ENCODE data around the gene RSRC1.
A peak's percentile ranks its signal among the peaks of the same experiment; 100 is the strongest.

Gene RSRC1

GRCh38 chr3:158249183-158249582, 139.3 kb downstream of the RSRC1 start:
- no peaks in the 10 kb centered on the region for H3K4me1 ChIP-seq (ENCODE audit: control extremely low read depth in 1 of 4, control insufficient read depth in 4 of 4, insufficient read depth in 4 of 4, low read length in 3 of 4)
- peaks cover 0 to 15% (median 4%) of the 10 kb centered on the region in 4 experiments for H3K36me3 ChIP-seq (ENCODE audit: control insufficient read depth in 4 of 4, insufficient read depth in 4 of 4, low read length in 3 of 4)
- no peaks in the 10 kb centered on the region for H3K27me3 ChIP-seq (replicated peaks in 2 of 5; ENCODE audit: control insufficient read depth in 4 of 5, insufficient read depth in 5 of 5, low read length in 4 of 5)
- no peak overlapping the region for H3K4me3 ChIP-seq (ENCODE audit: control insufficient read depth in 1 of 7, extremely low read depth in 1 of 7, insufficient read depth in 4 of 7, low read depth in 2 of 7, low read length in 6 of 7)
- POLR2A ChIA-PET = no interaction called here
- no peak overlapping the region for H3K27ac ChIP-seq (ENCODE audit: insufficient read depth in 1 of 2, low read depth in 1 of 2, low read length in 2 of 2, poor library complexity in 1 of 2, severe bottlenecking in 2 of 2)
- CTCF ChIA-PET = no interaction called here
- DNase-seq = no peak
- peaks cover 0 to 31% (median 3%) of the 10 kb centered on the region in 5 experiments for H3K9me3 ChIP-seq (ENCODE audit: control extremely low read depth in 1 of 5, control insufficient read depth in 4 of 5, insufficient read depth in 2 of 5, low read depth in 1 of 5, low read length in 4 of 5)
- 100% methylated on average over 2 of the region's 2 CpGs for WGBS (ENCODE audit: insufficient coverage)

- Histone ChIP-seq H3K9me3 (ENCODE audit: control extremely low read depth in 1 of 5, control insufficient read depth in 4 of 5, insufficient read depth in 2 of 5, low read depth in 1 of 5, low read length in 4 of 5) (peaks cover 0 to 15% (median 2%) of the 10 kb centered on the region in 5 experiments), H3K27ac (ENCODE audit: insufficient read depth in 1 of 2, low read depth in 1 of 2, low read length in 2 of 2, poor library complexity in 1 of 2, severe bottlenecking in 2 of 2) (no peak overlapping the region), H3K36me3 (ENCODE audit: control insufficient read depth in 4 of 4, insufficient read depth in 4 of 4, low read length in 3 of 4) (peaks cover 0 to 9% (median 8%) of the 10 kb centered on the region in 4 experiments), H3K4me1 (ENCODE audit: control extremely low read depth in 1 of 4, control insufficient read depth in 4 of 4, insufficient read depth in 4 of 4, low read length in 3 of 4) (no peaks in the 10 kb centered on the region), H3K4me3 (ENCODE audit: control insufficient read depth in 1 of 7, extremely low read depth in 1 of 7, insufficient read depth in 4 of 7, low read depth in 2 of 7, low read length in 6 of 7) (no peak overlapping the region), H3K27me3 (replicated peaks in 2 of 5; ENCODE audit: control insufficient read depth in 4 of 5, insufficient read depth in 5 of 5, low read length in 4 of 5) (no peaks in the 10 kb centered on the region)
- WGBS (ENCODE audit: insufficient coverage) = 0% methylated on average over 1 of the region's 3 CpGs
- DNase-seq = no peak
- CTCF ChIA-PET = no interaction called here
- POLR2A ChIA-PET = no interaction called here
Measured at GRCh38 chr3:158258619-158259018, 148.7 kb downstream of the RSRC1 start.

- 96% methylated on average over 3 of the region's 4 CpGs for WGBS (ENCODE audit: insufficient coverage)
- Histone ChIP-seq H3K27ac (ENCODE audit: insufficient read depth in 1 of 2, low read depth in 1 of 2, low read length in 2 of 2, poor library complexity in 1 of 2, severe bottlenecking in 2 of 2) (no peak overlapping the region), H3K36me3 (ENCODE audit: control insufficient read depth in 4 of 4, insufficient read depth in 4 of 4, low read length in 3 of 4) (peaks cover 0 to 9% (median 7%) of the 10 kb centered on the region in 4 experiments), H3K4me3 (ENCODE audit: control insufficient read depth in 1 of 7, extremely low read depth in 1 of 7, insufficient read depth in 4 of 7, low read depth in 2 of 7, low read length in 6 of 7) (no peak overlapping the region), H3K9me3 (ENCODE audit: control extremely low read depth in 1 of 5, control insufficient read depth in 4 of 5, insufficient read depth in 2 of 5, low read depth in 1 of 5, low read length in 4 of 5) (peaks cover 0 to 17% (median 3%) of the 10 kb centered on the region in 5 experiments), H3K27me3 (replicated peaks in 2 of 5; ENCODE audit: control insufficient read depth in 4 of 5, insufficient read depth in 5 of 5, low read length in 4 of 5) (no peaks in the 10 kb centered on the region), H3K4me1 (ENCODE audit: control extremely low read depth in 1 of 4, control insufficient read depth in 4 of 4, insufficient read depth in 4 of 4, low read length in 3 of 4) (no peaks in the 10 kb centered on the region)
- CTCF ChIA-PET = no interaction called here
- DNase-seq = no peak
- POLR2A ChIA-PET = no interaction called here
Measured at GRCh38 chr3:158260392-158260791, 150.5 kb downstream of the RSRC1 start.

GRCh38 chr3:158261371-158261991, 151.6 kb downstream of the RSRC1 start:
- Histone ChIP-seq H3K36me3 (ENCODE audit: control insufficient read depth in 4 of 4, insufficient read depth in 4 of 4, low read length in 3 of 4) (peaks cover 0 to 9% (median 7%) of the 10 kb centered on the region in 4 experiments), H3K27ac (ENCODE audit: insufficient read depth in 1 of 2, low read depth in 1 of 2, low read length in 2 of 2, poor library complexity in 1 of 2, severe bottlenecking in 2 of 2) (no peak overlapping the region), H3K4me3 (ENCODE audit: control insufficient read depth in 1 of 7, extremely low read depth in 1 of 7, insufficient read depth in 4 of 7, low read depth in 2 of 7, low read length in 6 of 7) (no peak overlapping the region), H3K27me3 (replicated peaks in 2 of 5; ENCODE audit: control insufficient read depth in 4 of 5, insufficient read depth in 5 of 5, low read length in 4 of 5) (no peaks in the 10 kb centered on the region), H3K4me1 (ENCODE audit: control extremely low read depth in 1 of 4, control insufficient read depth in 4 of 4, insufficient read depth in 4 of 4, low read length in 3 of 4) (no peaks in the 10 kb centered on the region), H3K9me3 (ENCODE audit: control extremely low read depth in 1 of 5, control insufficient read depth in 4 of 5, insufficient read depth in 2 of 5, low read depth in 1 of 5, low read length in 4 of 5) (peaks cover 0 to 24% (median 8%) of the 10 kb centered on the region in 5 experiments)
- ChIA-PET CTCF (no interaction called here), POLR2A (no interaction called here)
- DNase-seq = no peak
- 100% methylated on average over 2 of the region's 4 CpGs for WGBS (ENCODE audit: insufficient coverage)

- Histone ChIP-seq H3K27me3 (replicated peaks in 2 of 5; ENCODE audit: control insufficient read depth in 4 of 5, insufficient read depth in 5 of 5, low read length in 4 of 5) (no peaks in the 10 kb centered on the region), H3K4me1 (ENCODE audit: control extremely low read depth in 1 of 4, control insufficient read depth in 4 of 4, insufficient read depth in 4 of 4, low read length in 3 of 4) (no peaks in the 10 kb centered on the region), H3K4me3 (ENCODE audit: control insufficient read depth in 1 of 7, extremely low read depth in 1 of 7, insufficient read depth in 4 of 7, low read depth in 2 of 7, low read length in 6 of 7) (no peak overlapping the region), H3K27ac (ENCODE audit: insufficient read depth in 1 of 2, low read depth in 1 of 2, low read length in 2 of 2, poor library complexity in 1 of 2, severe bottlenecking in 2 of 2) (no peak overlapping the region), H3K36me3 (ENCODE audit: control insufficient read depth in 4 of 4, insufficient read depth in 4 of 4, low read length in 3 of 4) (peaks cover 0 to 10% (median 5%) of the 10 kb centered on the region in 4 experiments), H3K9me3 (ENCODE audit: control extremely low read depth in 1 of 5, control insufficient read depth in 4 of 5, insufficient read depth in 2 of 5, low read depth in 1 of 5, low read length in 4 of 5) (peaks cover 5 to 39% (median 13%) of the 10 kb centered on the region in 5 experiments)
- no peak for DNase-seq
- POLR2A ChIA-PET = no interaction called here
- CTCF ChIA-PET = no interaction called here
Measured at GRCh38 chr3:158264894-158265293, 155.0 kb downstream of the RSRC1 start.

- WGBS (ENCODE audit: insufficient coverage) = no CpG with 5 or more reads among the region's 1 CpG
Measured at GRCh38 chr3:158267015-158267414, 157.1 kb downstream of the RSRC1 start.

GRCh38 chr3:158269942-158270341, 160.1 kb downstream of the RSRC1 start:
- no peak for DNase-seq
- Histone ChIP-seq H3K4me3 (ENCODE audit: control insufficient read depth in 1 of 7, extremely low read depth in 1 of 7, insufficient read depth in 4 of 7, low read depth in 2 of 7, low read length in 6 of 7) (no peak overlapping the region), H3K9me3 (ENCODE audit: control extremely low read depth in 1 of 5, control insufficient read depth in 4 of 5, insufficient read depth in 2 of 5, low read depth in 1 of 5, low read length in 4 of 5) (peaks cover 5 to 32% (median 12%) of the 10 kb centered on the region in 5 experiments), H3K4me1 (ENCODE audit: control extremely low read depth in 1 of 4, control insufficient read depth in 4 of 4, insufficient read depth in 4 of 4, low read length in 3 of 4) (no peaks in the 10 kb centered on the region), H3K27me3 (replicated peaks in 2 of 5; ENCODE audit: control insufficient read depth in 4 of 5, insufficient read depth in 5 of 5, low read length in 4 of 5) (no peaks in the 10 kb centered on the region), H3K27ac (ENCODE audit: insufficient read depth in 1 of 2, low read depth in 1 of 2, low read length in 2 of 2, poor library complexity in 1 of 2, severe bottlenecking in 2 of 2) (no peak overlapping the region), H3K36me3 (ENCODE audit: control insufficient read depth in 4 of 4, insufficient read depth in 4 of 4, low read length in 3 of 4) (peaks cover 2 to 13% (median 3%) of the 10 kb centered on the region in 4 experiments)
- ChIA-PET POLR2A (no interaction called here), CTCF (no interaction called here)
- 96% methylated on average over 4 of the region's 4 CpGs for WGBS (ENCODE audit: insufficient coverage)

More at GRCh38 chr3:158267015-158267414, 157.1 kb downstream of the RSRC1 start:
- H3K27ac ChIP-seq (ENCODE audit: insufficient read depth in 1 of 2, low read depth in 1 of 2, low read length in 2 of 2, poor library complexity in 1 of 2, severe bottlenecking in 2 of 2) = no peak overlapping the region
- no peak overlapping the region for H3K4me3 ChIP-seq (ENCODE audit: control insufficient read depth in 1 of 7, extremely low read depth in 1 of 7, insufficient read depth in 4 of 7, low read depth in 2 of 7, low read length in 6 of 7)
- no peaks in the 10 kb centered on the region for H3K27me3 ChIP-seq (replicated peaks in 2 of 5; ENCODE audit: control insufficient read depth in 4 of 5, insufficient read depth in 5 of 5, low read length in 4 of 5)
- peaks cover 5 to 41% (median 13%) of the 10 kb centered on the region in 5 experiments for H3K9me3 ChIP-seq (ENCODE audit: control extremely low read depth in 1 of 5, control insufficient read depth in 4 of 5, insufficient read depth in 2 of 5, low read depth in 1 of 5, low read length in 4 of 5)
- ChIA-PET CTCF (interaction anchor here (2.0 kb wide), 1 partner anchor 10 kb away, joined by 4 read pairs; no protein-coding TSS in a partner anchor), POLR2A (no interaction called here)
- no peaks in the 10 kb centered on the region for H3K4me1 ChIP-seq (ENCODE audit: control extremely low read depth in 1 of 4, control insufficient read depth in 4 of 4, insufficient read depth in 4 of 4, low read length in 3 of 4)
- peak; percentile 1 to 24 (median 9) for DNase-seq
- H3K36me3 ChIP-seq (ENCODE audit: control insufficient read depth in 4 of 4, insufficient read depth in 4 of 4, low read length in 3 of 4) = peaks cover 1 to 10% (median 2%) of the 10 kb centered on the region in 4 experiments
